ENCODE results near the gene KAZN. TPM values are rescaled to one million over a fixed set of nuclear protein-coding genes. Genes with fewer than 3 reads are reported as not detected.

KAZN gene
- total RNA-seq, 2 donors from 2014 or later = 9.8 to 12.2 TPM

GRCh38 chr1:14954210-14954609 lies 355.7 kb downstream of the KAZN start:
- no peaks in the 10 kb centered on the region for H3K36me3 ChIP-seq
- no peak overlapping the region for H3K9ac ChIP-seq (ENCODE audit: low read depth in 2 of 2, low read length in 2 of 2)
- no peak overlapping the region for H3K27ac ChIP-seq
- no peaks in the 10 kb centered on the region for H3K9me3 ChIP-seq
- TF ChIP-seq CTCF (IDR thresholded peaks at IDR 0.05) = no peak
- intact Hi-C loops (cut with DNase I) = no loop called here
- no peak overlapping the region for H3K4me3 ChIP-seq
- H3K4me1 ChIP-seq = no peaks in the 10 kb centered on the region
- no peak for DNase-seq
- no peaks in the 10 kb centered on the region for H3K27me3 ChIP-seq

GRCh38 chr1:14954930-14955329 lies 356.4 kb downstream of the KAZN start:
- H3K4me3 ChIP-seq = no peak overlapping the region
- no peaks in the 10 kb centered on the region for H3K9me3 ChIP-seq
- H3K27me3 ChIP-seq = no peaks in the 10 kb centered on the region
- H3K27ac ChIP-seq = no peak overlapping the region
- H3K36me3 ChIP-seq = no peaks in the 10 kb centered on the region
- no peak for TF ChIP-seq CTCF (IDR thresholded peaks at IDR 0.05)
- DNase-seq = no peak
- intact Hi-C loops (cut with DNase I) = no loop called here
- no peaks in the 10 kb centered on the region for H3K4me1 ChIP-seq
- no peak overlapping the region for H3K9ac ChIP-seq (ENCODE audit: low read depth in 2 of 2, low read length in 2 of 2)

- Histone ChIP-seq H3K27me3 (no peaks in the 10 kb centered on the region), H3K9ac (ENCODE audit: low read depth in 2 of 2, low read length in 2 of 2) (no peak overlapping the region), H3K27ac (no peak overlapping the region), H3K4me3 (no peak overlapping the region), H3K9me3 (no peaks in the 10 kb centered on the region), H3K4me1 (no peaks in the 10 kb centered on the region), H3K36me3 (no peaks in the 10 kb centered on the region)
- TF ChIP-seq CTCF (IDR thresholded peaks at IDR 0.05) = no peak
- DNase-seq = no peak
- intact Hi-C loops (cut with DNase I) = no loop called here
Observed at GRCh38 chr1:14955402-14955801, 356.9 kb downstream of the KAZN start.

- Histone ChIP-seq H3K9me3 (no peaks in the 10 kb centered on the region), H3K27ac (no peak overlapping the region), H3K9ac (ENCODE audit: low read depth in 2 of 2, low read length in 2 of 2) (no peak overlapping the region), H3K36me3 (no peaks in the 10 kb centered on the region), H3K27me3 (no peaks in the 10 kb centered on the region), H3K4me3 (no peak overlapping the region), H3K4me1 (no peaks in the 10 kb centered on the region)
- intact Hi-C loops (cut with DNase I) = no loop called here
- TF ChIP-seq CTCF (IDR thresholded peaks at IDR 0.05) = no peak
- no peak for DNase-seq
Observed at GRCh38 chr1:14955976-14956375, 357.5 kb downstream of the KAZN start.

GRCh38 chr1:14956579-14957195 lies 358.2 kb downstream of the KAZN start:
- H3K27me3 ChIP-seq = no peaks in the 10 kb centered on the region
- no peak overlapping the region for H3K9ac ChIP-seq (ENCODE audit: low read depth in 2 of 2, low read length in 2 of 2)
- DNase-seq = no peak
- no peak overlapping the region for H3K27ac ChIP-seq
- no peak overlapping the region for H3K4me3 ChIP-seq
- H3K9me3 ChIP-seq = no peaks in the 10 kb centered on the region
- intact Hi-C loops (cut with DNase I) = no loop called here
- H3K4me1 ChIP-seq = no peaks in the 10 kb centered on the region
- no peak for TF ChIP-seq CTCF (IDR thresholded peaks at IDR 0.05)
- H3K36me3 ChIP-seq = no peaks in the 10 kb centered on the region

Measured in colonic mucosa (tissue), 4 donors.